HCT116 (cell line): ENCODE measurements around the gene CHEK1. TPM values are rescaled to one million over a fixed set of nuclear protein-coding genes. Genes with fewer than 3 reads are reported as not detected.

Experiments
- ATAC-seq: fragments of 200-7000 bp; cut with Tn5 transposase; 2 replicates; pipeline ENCODE4 v1.9.1; 2020; ENCODE audit warnings: mild to moderate bottlenecking, moderate library complexity
- BruUV-seq: library from RNA; stranded (reverse); fragments of 400-500 nt; replicated peaks from 2 replicates; lab custom pipeline; 2021; lab: Mats Ljungman, UMichigan
- CTCF ChIA-PET: fragments of 300-600 bp; sonication (Branson Sonifier 250); formaldehyde crosslinking; loops from one replicate; lab custom pipeline; 2021; ENCODE audit warnings: antibody characterized with exemption; lab: Charles Lee
- POLR2A ChIA-PET: fragments of 300-600, 350-600 bp; sonication (Branson Sonifier 250); formaldehyde crosslinking; loops from one replicate; lab custom pipeline; 2021; ENCODE audit warnings: antibody characterized with exemption; lab: Charles Lee
- RAD21 ChIA-PET, 2 experiments: fragments of 300-600 bp; sonication (Branson Sonifier 250); formaldehyde crosslinking; loops; one replicate each; lab custom pipeline; 2023; ENCODE audit warnings: low total read pairs in 2 of 2; ENCODE audit not compliant: uncharacterized antibody in 2 of 2, unreplicated experiment in 2 of 2, low non-redundant PET in 1 of 2; lab: Charles Lee
- DNase-seq: peaks from one replicate; pipeline ENCODE4 v3.0.0-alpha.2; 2010; ENCODE audit warnings: low read depth, low spot score
- H2AFZ ChIP-seq: fragments of 200-600 bp; shearing (Covaris generic), sonication (generic); 2 replicates; pipeline ENCODE4 v1.6.1; 2017; ENCODE audit warnings: low read depth, mixed run types, mixed read lengths, antibody characterized with exemption, low read length; ENCODE audit not compliant: poor library complexity, severe bottlenecking
- H3K27ac ChIP-seq: 2 replicates; pipeline ENCODE4 v1.5.1; 2012; ENCODE audit warnings: low read depth, low read length
- H3K27me3 ChIP-seq: fragments of 200-600 bp; sonication (generic); 2 replicates; pipeline ENCODE4 v1.6.1; 2016; ENCODE audit warnings: mixed run types, low read length, mixed read lengths; ENCODE audit not compliant: insufficient read depth
- H3K36me3 ChIP-seq, 2 experiments: fragments of 200-500 bp in 1 of 2; fragments of 200-600 bp in 1 of 2; sonication (Bioruptor generic) in 1 of 2; sonication (generic) in 1 of 2; 2 replicates each; pipeline versions ENCODE4 v1.5.1 to v1.6.1; 2014 to 2016; ENCODE audit warnings: low read length in 2 of 2, inconsistent platforms in 1 of 2, mixed read lengths in 1 of 2, mixed run types in 1 of 2; ENCODE audit not compliant: insufficient read depth in 2 of 2, control insufficient read depth in 1 of 2
- H3K4me1 ChIP-seq, 2 experiments: fragments of 200-600 bp in 1 of 2; sonication (generic) in 1 of 2; 2 replicates each; pipeline versions ENCODE4 v1.5.1 to v1.6.1; 2012 to 2017; ENCODE audit warnings: low read length in 2 of 2, inconsistent platforms in 1 of 2, mild to moderate bottlenecking in 1 of 2, mixed read lengths in 1 of 2, mixed run types in 1 of 2, moderate library complexity in 1 of 2; ENCODE audit not compliant: insufficient read depth in 2 of 2, control insufficient read depth in 1 of 2
- H3K4me2 ChIP-seq: fragments of 200-600 bp; sonication (generic); 2 replicates; pipeline ENCODE4 v1.6.1; 2017; ENCODE audit warnings: mixed run types, low read length, mixed read lengths
- H3K4me3 ChIP-seq, 2 experiments: fragments of 200-600 bp in 1 of 2; sonication (generic) in 1 of 2; replicated peaks in 1 of 2; 2 replicates each; pipeline ENCODE4 v1.5.1; 2011 to 2016; ENCODE audit warnings: low read length in 2 of 2, control low read depth in 1 of 2, low read depth in 1 of 2, mild to moderate bottlenecking in 1 of 2, mixed read lengths in 1 of 2, mixed run types in 1 of 2
- H3K79me2 ChIP-seq: fragments of 200-600 bp; sonication (generic); 2 replicates; pipeline ENCODE4 v1.6.1; 2017; ENCODE audit warnings: mild to moderate bottlenecking, mixed run types, low read length, moderate library complexity, mixed read lengths; ENCODE audit not compliant: insufficient read depth
- H3K9ac ChIP-seq: fragments of 200-600 bp; sonication (generic); 2 replicates; pipeline ENCODE4 v1.6.1; 2016; ENCODE audit warnings: low read length, mixed read lengths
- H3K9me2 ChIP-seq: fragments of 200-600 bp; sonication (generic), shearing (Covaris generic); 2 replicates; pipeline ENCODE4 v1.6.1; 2017; ENCODE audit warnings: mixed run types, mild to moderate bottlenecking, moderate library complexity; ENCODE audit not compliant: insufficient read depth
- H3K9me3 ChIP-seq, 2 experiments: fragments of 200-500 bp in 1 of 2; fragments of 200-600 bp in 1 of 2; sonication (Bioruptor generic) in 1 of 2; sonication (generic) in 1 of 2; 2 replicates each; pipeline ENCODE4 v1.6.1; 2014 to 2017; ENCODE audit warnings: low read length in 2 of 2, mixed read lengths in 2 of 2, inconsistent platforms in 1 of 2, low read depth in 1 of 2, mild to moderate bottlenecking in 1 of 2, mixed run types in 1 of 2, moderate library complexity in 1 of 2; ENCODE audit not compliant: control insufficient read depth in 1 of 2, insufficient read depth in 1 of 2
- H4K20me1 ChIP-seq: fragments of 200-600 bp; sonication (generic), shearing (Covaris generic); 2 replicates; pipeline ENCODE4 v1.6.1; 2017; ENCODE audit warnings: mixed run types, mild to moderate bottlenecking, moderate library complexity; ENCODE audit not compliant: insufficient read depth
- ATF3 ChIP-seq: IDR thresholded peaks from 2 replicates; pipeline ENCODE4 v1.6.1; 2012
- CBX3 ChIP-seq: IDR thresholded peaks from 2 replicates; pipeline ENCODE4 v1.6.1; 2012; ENCODE audit warnings: low read depth
- CEBPB ChIP-seq: IDR thresholded peaks from 2 replicates; pipeline ENCODE4 v1.6.1; 2012; ENCODE audit warnings: low read depth
- EGR1 ChIP-seq: IDR thresholded peaks from 2 replicates; pipeline ENCODE4 v1.6.1; 2012; ENCODE audit warnings: low read depth
- ELF1 ChIP-seq: IDR thresholded peaks from 2 replicates; pipeline ENCODE4 v1.6.1; 2012; ENCODE audit warnings: low read depth, borderline replicate concordance
- EZH2 ChIP-seq: fragments of 200-600 bp; sonication (generic); IDR thresholded peaks from 2 replicates; pipeline ENCODE4 v1.6.1; 2017; ENCODE audit warnings: antibody characterized with exemption, mixed run types
- EZH2phosphoT487 ChIP-seq: fragments of 200-600 bp; IDR thresholded peaks from 2 replicates; pipeline ENCODE4 v1.6.1; 2018; ENCODE audit warnings: antibody characterized with exemption, borderline replicate concordance
- FOSL1 ChIP-seq: IDR thresholded peaks from 2 replicates; pipeline ENCODE4 v1.6.1; 2012; ENCODE audit warnings: low read depth
- SP1 ChIP-seq: IDR thresholded peaks from 2 replicates; pipeline ENCODE4 v1.6.1; 2012; ENCODE audit warnings: low read depth
- SRF ChIP-seq: IDR thresholded peaks from 2 replicates; pipeline ENCODE4 v1.6.1; 2012; ENCODE audit warnings: low read depth
- TCF7L2 ChIP-seq: IDR thresholded peaks from 2 replicates; pipeline ENCODE4 v1.7.0; 2011; ENCODE audit warnings: borderline replicate concordance, inconsistent platforms; ENCODE audit not compliant: insufficient read depth, insufficient read length; ENCODE audit errors: extremely low read depth
- YY1 ChIP-seq: IDR thresholded peaks from 2 replicates; pipeline ENCODE4 v1.6.1; 2011; ENCODE audit warnings: low read length, low read depth, moderate library complexity, mild to moderate bottlenecking; ENCODE audit not compliant: insufficient replicate concordance; ENCODE audit errors: extremely low read depth
- ZFX ChIP-seq: fragments of 450-650 bp; IDR thresholded peaks from 2 replicates; pipeline ENCODE4 v1.6.1; 2017
- intact Hi-C: fragments of 100-400 bp; cut with micrococcal nuclease; formaldehyde crosslinking; loops from 2 replicates; pipeline ENCODE4 v1.10.0; 2022
- total RNA-seq: library from RNA; stranded (reverse); gene quantifications from one replicate; pipeline ENCODE4 v1.2.1, GENCODE V29; 2021; ENCODE audit not compliant: unreplicated experiment
- TF ChIP-seq, protein P1 (sequence below), 3 experiments: fragments of 200-600 bp in 1 of 3; sonication (generic) in 1 of 3; IDR thresholded peaks in 2 of 3; conservative IDR thresholded peaks in 1 of 3; 2 replicates each; pipeline ENCODE4 v1.5.1; 2012 to 2017; ENCODE audit warnings: low read depth in 2 of 3, low read length in 2 of 3, antibody characterized with exemption in 1 of 3, borderline replicate concordance in 1 of 3, control low read depth in 1 of 3, mild to moderate bottlenecking in 1 of 3, mixed read lengths in 1 of 3, mixed run types in 1 of 3, moderate library complexity in 1 of 3; ENCODE audit not compliant: insufficient read depth in 1 of 3
- TF ChIP-seq, protein P2 (sequence below): IDR thresholded peaks from 2 replicates; pipeline ENCODE4 v1.6.1; 2012
- TF ChIP-seq, protein P3 (sequence below): IDR thresholded peaks from 2 replicates; pipeline ENCODE4 v1.6.1; 2011; ENCODE audit warnings: mild to moderate bottlenecking, low read length, moderate library complexity; ENCODE audit not compliant: insufficient replicate concordance; ENCODE audit errors: extremely low read depth

The CHEK1 gene
- total RNA-seq, 1 experiment from 2014 or later: 69.3 TPM

DNA sequence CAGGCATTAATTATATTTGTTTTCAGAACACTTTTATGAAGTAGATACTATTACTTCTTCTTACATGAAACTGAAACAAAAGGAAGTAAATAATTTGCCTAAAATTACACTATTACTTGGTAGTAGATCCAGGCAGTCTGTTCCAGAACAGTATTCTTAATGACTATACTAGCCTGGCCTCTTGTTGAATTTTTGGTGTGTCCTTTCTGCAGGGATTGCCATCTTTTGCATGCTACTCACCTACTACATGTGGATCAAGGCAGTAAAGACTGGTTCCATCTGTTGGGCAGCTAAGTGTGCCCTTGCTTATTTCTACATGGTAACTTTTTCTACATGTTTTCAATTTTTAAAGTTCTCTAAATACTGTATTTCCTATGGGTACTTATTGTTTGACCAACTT, 19.5 kb upstream of the CHEK1 start (continued):
- TF ChIP-seq, protein P1, sequence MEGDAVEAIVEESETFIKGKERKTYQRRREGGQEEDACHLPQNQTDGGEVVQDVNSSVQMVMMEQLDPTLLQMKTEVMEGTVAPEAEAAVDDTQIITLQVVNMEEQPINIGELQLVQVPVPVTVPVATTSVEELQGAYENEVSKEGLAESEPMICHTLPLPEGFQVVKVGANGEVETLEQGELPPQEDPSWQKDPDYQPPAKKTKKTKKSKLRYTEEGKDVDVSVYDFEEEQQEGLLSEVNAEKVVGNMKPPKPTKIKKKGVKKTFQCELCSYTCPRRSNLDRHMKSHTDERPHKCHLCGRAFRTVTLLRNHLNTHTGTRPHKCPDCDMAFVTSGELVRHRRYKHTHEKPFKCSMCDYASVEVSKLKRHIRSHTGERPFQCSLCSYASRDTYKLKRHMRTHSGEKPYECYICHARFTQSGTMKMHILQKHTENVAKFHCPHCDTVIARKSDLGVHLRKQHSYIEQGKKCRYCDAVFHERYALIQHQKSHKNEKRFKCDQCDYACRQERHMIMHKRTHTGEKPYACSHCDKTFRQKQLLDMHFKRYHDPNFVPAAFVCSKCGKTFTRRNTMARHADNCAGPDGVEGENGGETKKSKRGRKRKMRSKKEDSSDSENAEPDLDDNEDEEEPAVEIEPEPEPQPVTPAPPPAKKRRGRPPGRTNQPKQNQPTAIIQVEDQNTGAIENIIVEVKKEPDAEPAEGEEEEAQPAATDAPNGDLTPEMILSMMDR (IDR thresholded peaks at IDR 0.05 in 2 of 3, conservative IDR thresholded peaks at IDR 0.05 in 1 of 3; ENCODE audit: borderline replicate concordance in 1 of 3, insufficient read depth in 1 of 3, low read depth in 2 of 3, low read length in 2 of 3): no peak
- no peak for TF ChIP-seq EZH2
- no peak for TF ChIP-seq SRF
- no peak for TF ChIP-seq CBX3
- TF ChIP-seq SP1: no peak
- TF ChIP-seq, protein P2, sequence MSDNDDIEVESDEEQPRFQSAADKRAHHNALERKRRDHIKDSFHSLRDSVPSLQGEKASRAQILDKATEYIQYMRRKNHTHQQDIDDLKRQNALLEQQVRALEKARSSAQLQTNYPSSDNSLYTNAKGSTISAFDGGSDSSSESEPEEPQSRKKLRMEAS: no peak

DNA sequence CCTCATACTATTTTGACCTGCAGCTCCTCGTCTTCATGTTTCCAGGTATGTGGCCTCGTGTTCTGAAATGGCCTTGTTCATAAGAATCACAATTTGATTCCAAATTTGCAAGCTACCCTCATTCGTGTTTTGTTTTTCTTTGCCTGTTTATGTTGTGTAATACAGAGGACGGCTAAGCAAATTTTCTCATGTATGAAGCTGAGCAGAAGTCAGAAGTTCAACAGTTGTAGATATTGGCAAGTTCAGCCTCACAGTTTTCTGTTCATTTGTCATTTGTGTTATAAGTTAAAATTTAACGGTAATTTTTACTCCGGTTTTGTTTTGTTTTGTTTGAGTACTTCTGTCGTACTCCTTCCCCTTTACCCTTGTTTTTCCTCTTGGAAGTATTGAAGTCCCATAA, 15.4 kb upstream of the CHEK1 start:
- TSS peak; percentile 4 for BruUV-seq
- TF ChIP-seq ELF1 (no peak), FOSL1 (no peak), EGR1 (no peak), EZH2phosphoT487 (no peak), CEBPB (no peak), TCF7L2 (no peak), YY1 (no peak), ATF3 (no peak), SP1 (no peak), ZFX (no peak)
- TF ChIP-seq, protein P3, sequence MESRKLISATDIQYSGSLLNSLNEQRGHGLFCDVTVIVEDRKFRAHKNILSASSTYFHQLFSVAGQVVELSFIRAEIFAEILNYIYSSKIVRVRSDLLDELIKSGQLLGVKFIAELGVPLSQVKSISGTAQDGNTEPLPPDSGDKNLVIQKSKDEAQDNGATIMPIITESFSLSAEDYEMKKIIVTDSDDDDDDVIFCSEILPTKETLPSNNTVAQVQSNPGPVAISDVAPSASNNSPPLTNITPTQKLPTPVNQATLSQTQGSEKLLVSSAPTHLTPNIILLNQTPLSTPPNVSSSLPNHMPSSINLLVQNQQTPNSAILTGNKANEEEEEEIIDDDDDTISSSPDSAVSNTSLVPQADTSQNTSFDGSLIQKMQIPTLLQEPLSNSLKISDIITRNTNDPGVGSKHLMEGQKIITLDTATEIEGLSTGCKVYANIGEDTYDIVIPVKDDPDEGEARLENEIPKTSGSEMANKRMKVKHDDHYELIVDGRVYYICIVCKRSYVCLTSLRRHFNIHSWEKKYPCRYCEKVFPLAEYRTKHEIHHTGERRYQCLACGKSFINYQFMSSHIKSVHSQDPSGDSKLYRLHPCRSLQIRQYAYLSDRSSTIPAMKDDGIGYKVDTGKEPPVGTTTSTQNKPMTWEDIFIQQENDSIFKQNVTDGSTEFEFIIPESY: no peak
- ChIA-PET POLR2A (no interaction called here), RAD21 (no interaction called here), CTCF (no interaction called here)
- Histone ChIP-seq H3K9me2 (no peaks in the 10 kb centered on the region), H3K4me1 (no peaks in the 10 kb centered on the region), H3K79me2 (no peaks in the 10 kb centered on the region; the same call in 1 of the 2 replicates), H3K27ac (no peak overlapping the region), H3K9ac (no peak overlapping the region), H3K27me3 (no peaks in the 10 kb centered on the region), H2AFZ (no peak overlapping the region), H3K9me3 (no peaks in the 10 kb centered on the region), H4K20me1 (no peaks in the 10 kb centered on the region), H3K4me3 (no peak overlapping the region), H3K4me2 (no peak overlapping the region), H3K36me3 (peaks cover 76 to 77% of the 10 kb centered on the region in 2 experiments)
- ATAC-seq: no peak
- DNase-seq: no peak
- intact Hi-C loops: no loop called here
